MCF 10A (cell line): ENCODE measurements around the gene TMEM184A. TPM values are rescaled to one million over a fixed set of nuclear protein-coding genes. Genes with fewer than 3 reads are reported as not detected.

Experiments used
- BruUV-seq: library from RNA; stranded (reverse); fragments of 400-500 nt; replicated peaks from 2 replicates; lab custom pipeline; 2021; lab: Mats Ljungman, UMichigan
- CTCF ChIA-PET: fragments of 300-600 bp; sonication (Branson Sonifier 250); formaldehyde crosslinking; extraction: SDS; loops from one replicate; lab custom pipeline; 2021; ENCODE audit warnings: antibody characterized with exemption, inconsistent platforms; lab: Yijun Ruan, JAX
- POLR2A ChIA-PET: fragments of 300-600, 350-650 bp; sonication (Branson Sonifier 250); formaldehyde crosslinking; extraction: SDS; loops from one replicate; lab custom pipeline; 2020; ENCODE audit warnings: antibody characterized with exemption, inconsistent platforms; lab: Yijun Ruan, JAX
- DNase-seq: peaks from one replicate; pipeline ENCODE4 v3.0.0-alpha.2; 2018; ENCODE audit not compliant: unreplicated experiment
- H3K27ac Mint-ChIP-seq: one replicate; pipeline ENCODE4 v1.8.0; 2022; ENCODE audit warnings: mild to moderate bottlenecking, low read depth, mixed read lengths; ENCODE audit not compliant: unreplicated experiment
- H3K27me3 Mint-ChIP-seq: one replicate; pipeline ENCODE4 v1.8.0; 2022; ENCODE audit warnings: mixed read lengths; ENCODE audit not compliant: insufficient read depth, unreplicated experiment
- H3K36me3 Mint-ChIP-seq: one replicate; pipeline ENCODE4 v1.8.0; 2022; ENCODE audit warnings: mild to moderate bottlenecking, moderate library complexity, mixed read lengths; ENCODE audit not compliant: insufficient read depth, unreplicated experiment
- H3K4me1 Mint-ChIP-seq: one replicate; pipeline ENCODE4 v1.8.0; 2022; ENCODE audit warnings: mixed read lengths; ENCODE audit not compliant: insufficient read depth, unreplicated experiment
- H3K4me3 Mint-ChIP-seq: one replicate; pipeline ENCODE4 v1.8.0; 2022; ENCODE audit warnings: mild to moderate bottlenecking, moderate library complexity, mixed read lengths; ENCODE audit not compliant: unreplicated experiment
- H3K9me3 Mint-ChIP-seq: one replicate; pipeline ENCODE4 v1.8.0; 2022; ENCODE audit warnings: mixed read lengths; ENCODE audit not compliant: unreplicated experiment
- CTCF ChIP-seq: fragments of 200-600 bp; IDR thresholded peaks from one replicate; pipeline ENCODE4 v1.8.0; 2022; ENCODE audit warnings: antibody characterized with exemption, mild to moderate bottlenecking; ENCODE audit not compliant: unreplicated experiment
- intact Hi-C: fragments of 100-400 bp; cut with micrococcal nuclease; formaldehyde crosslinking; loops from 2 replicates; pipeline ENCODE4 v1.14.1; 2022
- total RNA-seq: library from RNA; stranded (reverse); gene quantifications from 2 replicates; pipeline ENCODE4 v1.2.3, GENCODE V29; 2022

The TMEM184A gene
- total RNA-seq, 1 experiment from 2014 or later = 14.2 TPM

GRCh38 chr7:1559626-1560590 is 3.9 kb upstream of the TMEM184A start:
- no peak overlapping the region for H3K4me3 Mint-ChIP-seq
- intact Hi-C loops = no loop called here
- no peaks in the 10 kb centered on the region for H3K9me3 Mint-ChIP-seq
- CTCF ChIA-PET = no interaction called here
- H3K36me3 Mint-ChIP-seq = peaks cover 5% of the 10 kb centered on the region
- no TSS peak for BruUV-seq
- no peak for TF ChIP-seq CTCF
- peak; percentile 51 for DNase-seq
- POLR2A ChIA-PET = interaction anchor here (0.6 to 1.8 kb wide), 5 partner anchors 11 to 53 kb away, joined by 3 to 18 read pairs (median 3); partner anchors contain the start of gene PSMG3
- H3K27ac Mint-ChIP-seq = no peak overlapping the region
- peaks cover 25% of the 10 kb centered on the region for H3K4me1 Mint-ChIP-seq
- no peaks in the 10 kb centered on the region for H3K27me3 Mint-ChIP-seq

- no TSS peak for BruUV-seq
- intact Hi-C loops = no loop called here
- Mint-ChIP-seq H3K9me3 (no peaks in the 10 kb centered on the region), H3K36me3 (peaks cover 5% of the 10 kb centered on the region), H3K27ac (no peak overlapping the region), H3K4me1 (peaks cover 22% of the 10 kb centered on the region), H3K4me3 (no peak overlapping the region), H3K27me3 (no peaks in the 10 kb centered on the region)
- CTCF ChIA-PET = interaction anchor here (0.8 to 0.9 kb wide), 2 partner anchors 8 to 43 kb away, joined by 4 to 5 read pairs; no protein-coding TSS in a partner anchor
- no peak for DNase-seq
- no peak for TF ChIP-seq CTCF
- POLR2A ChIA-PET = interaction anchor here (0.6 to 1.8 kb wide), 5 partner anchors 8 to 27 kb away, joined by 5 to 18 read pairs (median 7); partner anchors contain the start of gene PSMG3
Observed at GRCh38 chr7:1558841-1559625, 3.0 kb upstream of the TMEM184A start.

- Mint-ChIP-seq H3K4me3 (no peak overlapping the region), H3K9me3 (no peaks in the 10 kb centered on the region), H3K27ac (no peak overlapping the region), H3K4me1 (peaks cover 22% of the 10 kb centered on the region), H3K27me3 (no peaks in the 10 kb centered on the region), H3K36me3 (peaks cover 5% of the 10 kb centered on the region)
- ChIA-PET POLR2A (interaction anchor here (0.6 to 1.6 kb wide), 3 partner anchors 9 to 23 kb away, joined by 5 to 7 read pairs (median 6); no protein-coding TSS in a partner anchor), CTCF (interaction anchor here (0.7 to 1.0 kb wide), 5 partner anchors 9 to 53 kb away, joined by 3 to 5 read pairs (median 4); no protein-coding TSS in a partner anchor)
- no TSS peak for BruUV-seq
- no peak for DNase-seq
- no peak for TF ChIP-seq CTCF
- intact Hi-C loops = no loop called here
Observed at GRCh38 chr7:1558181-1558811, 2.3 kb upstream of the TMEM184A start.
